GM18951 (cell line): ENCODE measurements around the gene CLPSL1.

ENCODE experiments used
- POLR2A ChIP-seq: IDR thresholded peaks from 4 replicates; pipeline ENCODE4 v1.6.1; 2011; ENCODE audit warnings: mild to moderate bottlenecking; ENCODE audit not compliant: insufficient read length, insufficient read depth; ENCODE audit errors: extremely low read depth
- in situ Hi-C: fragments of 300-500 bp; cut with MboI; formaldehyde crosslinking; loops from one replicate; pipeline ENCODE4 v1.12.0; 2022; ENCODE audit warnings: low sequenced_read_pairs, mixed read lengths, inconsistent platforms; ENCODE audit not compliant: unreplicated experiment

CLPSL1 gene

GRCh38 chr6:35817515-35817914, 36.7 kb downstream of the CLPSL1 start:
- TF ChIP-seq POLR2A: no peak
- in situ Hi-C loops: no loop called here

DNA sequence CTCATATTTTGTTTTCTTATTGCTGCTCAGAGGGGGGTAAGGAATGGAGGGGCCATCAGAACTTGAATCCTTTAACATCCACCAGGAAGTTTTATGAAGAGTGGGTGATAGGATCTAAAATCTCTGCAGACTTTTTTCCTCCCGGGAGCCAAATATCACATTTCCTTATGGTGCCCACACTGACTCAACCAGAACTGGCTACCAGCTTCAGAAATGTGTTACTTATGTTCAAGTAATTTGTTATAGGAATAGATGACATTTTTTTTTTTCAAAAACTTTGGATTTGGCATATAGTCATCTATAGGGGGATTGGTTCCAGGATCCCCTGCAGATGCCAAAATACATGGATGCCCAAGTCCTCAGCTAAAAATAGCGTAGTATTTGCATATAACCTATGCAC, 42.8 kb downstream of the CLPSL1 start:
- no peak for TF ChIP-seq POLR2A
- in situ Hi-C loops: no loop called here

GRCh38 chr6:35824552-35825192, 43.9 kb downstream of the CLPSL1 start:
- in situ Hi-C loops: no loop called here
- no peak for TF ChIP-seq POLR2A

GRCh38 chr6:35829306-35829705, 48.5 kb downstream of the CLPSL1 start:
- TF ChIP-seq POLR2A: no peak
- in situ Hi-C loops: no loop called here

DNA sequence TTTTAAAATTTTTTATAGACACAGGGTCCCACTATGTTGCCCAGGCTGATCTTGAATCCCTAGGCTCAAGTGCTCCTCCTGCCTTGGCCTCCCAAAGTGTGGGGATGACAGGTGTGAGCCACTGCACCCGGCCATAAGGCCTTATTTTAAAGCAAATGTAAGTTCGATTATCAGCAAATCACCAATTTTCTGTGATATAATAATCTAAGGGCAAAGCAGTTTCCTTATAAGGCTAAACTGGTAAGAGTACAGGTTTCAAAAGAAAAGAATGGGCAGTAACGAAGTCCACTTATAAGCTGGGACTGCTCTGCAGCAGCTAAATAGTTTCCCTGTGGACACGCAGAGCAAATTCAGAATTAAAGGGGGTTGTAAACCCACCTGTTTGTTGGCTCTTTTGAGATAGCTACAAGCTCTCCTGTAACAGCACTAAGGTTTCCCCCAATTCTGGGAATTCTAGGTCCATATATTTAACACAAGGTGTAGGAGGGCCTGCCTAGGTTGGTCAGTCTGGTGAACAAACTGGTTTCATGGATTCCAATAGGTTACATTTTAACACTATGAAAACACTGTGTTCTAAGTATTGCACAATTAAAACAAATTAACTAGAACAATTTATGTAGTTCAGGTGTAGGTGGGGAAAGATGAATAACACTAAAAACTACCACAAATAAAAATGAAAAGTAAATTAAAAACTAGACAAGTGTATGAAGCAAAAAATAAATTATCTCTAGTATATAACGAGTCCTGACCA, 50.6 kb downstream of the CLPSL1 start:
- in situ Hi-C loops: no loop called here
- no peak for TF ChIP-seq POLR2A

DNA sequence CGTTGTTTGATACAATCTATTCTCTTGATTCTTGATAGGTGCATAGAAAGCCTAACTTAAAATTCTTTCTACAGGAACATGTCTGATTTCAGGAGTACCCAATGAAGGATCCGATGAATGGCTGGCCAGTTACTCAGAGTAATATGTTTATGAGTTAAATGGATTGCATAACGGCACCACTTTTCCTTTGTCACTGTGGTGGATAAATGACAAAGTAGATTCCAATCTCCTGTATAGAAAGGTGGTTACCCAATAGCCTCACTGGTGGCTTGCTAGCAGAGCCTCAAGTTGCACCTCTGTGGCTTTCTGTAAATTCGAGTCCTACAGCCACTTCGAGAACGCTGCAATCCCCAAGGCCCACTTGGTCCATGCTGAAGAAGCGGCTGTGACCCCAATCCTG, 52.7 kb downstream of the CLPSL1 start:
- in situ Hi-C loops: no loop called here
- TF ChIP-seq POLR2A: no peak
